Measurements from ENCODE around the gene SLC8B1.

SLC8B1 gene

DNA sequence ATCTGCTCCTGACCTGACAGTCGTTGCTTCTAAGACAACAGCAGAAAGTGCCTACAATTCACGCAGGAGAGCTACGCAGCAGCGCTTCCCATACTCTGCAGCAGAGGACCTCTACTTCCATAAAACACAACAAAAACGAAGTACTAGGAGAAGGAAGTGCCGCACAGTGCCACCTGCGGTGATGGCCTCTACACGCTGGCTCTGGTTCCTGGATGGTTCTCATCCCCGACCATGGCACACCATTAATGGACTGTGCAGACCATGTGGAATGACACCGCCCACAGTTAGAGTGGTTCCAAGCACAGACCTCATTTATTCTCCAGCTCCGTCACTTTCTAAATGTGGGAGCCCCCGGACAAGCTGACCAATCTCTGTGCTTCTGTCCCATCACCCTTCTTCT is 85.4 kb downstream of the SLC8B1 start:
- no peak for DNase-seq (ENCODE audit: low read depth)
- H3K4me3 ChIP-seq (ENCODE audit: low read depth, low read length): no peak overlapping the region
- in situ Hi-C loops (cut with HindIII; ENCODE audit: low sequenced_read_pairs): no loop called here
- TF ChIP-seq CTCF (IDR thresholded peaks at IDR 0.05; ENCODE audit: low read depth, low read length, missing control alignments): no peak

DNA sequence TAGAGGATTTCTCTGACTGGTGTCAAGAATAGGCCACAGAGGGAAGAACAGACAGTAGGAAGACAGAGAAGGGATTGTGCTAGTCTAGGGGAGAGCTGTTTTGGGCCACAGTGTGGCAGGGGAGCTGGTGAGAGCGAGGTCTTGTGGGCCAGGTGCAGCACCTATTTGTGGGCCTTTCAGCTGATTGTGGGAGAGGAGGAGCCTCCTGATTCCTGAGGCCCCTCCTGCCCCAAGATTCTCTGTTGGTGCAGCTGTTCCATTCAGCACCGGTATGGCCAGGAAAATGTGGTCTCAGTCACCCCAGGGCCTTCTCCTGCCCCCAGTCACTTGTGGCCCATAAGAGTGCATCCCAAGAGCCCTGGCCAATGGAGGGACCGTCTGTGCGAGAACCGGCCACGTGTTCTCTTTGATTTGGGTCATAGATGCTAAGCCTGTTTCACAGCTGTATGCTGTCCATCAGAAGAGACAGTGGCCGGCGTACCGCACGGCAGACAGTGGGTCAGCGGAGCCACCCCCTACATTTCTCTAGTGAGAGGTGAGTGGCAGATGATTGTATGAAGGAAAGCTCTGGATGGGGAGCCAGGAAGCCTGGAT is 86.0 kb downstream of the SLC8B1 start:
- TF ChIP-seq CTCF (IDR thresholded peaks at IDR 0.05; ENCODE audit: low read depth, low read length, missing control alignments): no peak
- in situ Hi-C loops (cut with HindIII; ENCODE audit: low sequenced_read_pairs): no loop called here
- DNase-seq (ENCODE audit: low read depth): no peak
- H3K4me3 ChIP-seq (ENCODE audit: low read depth, low read length): no peak overlapping the region
